HEK293 (cell line): ENCODE measurements around the gene OSBPL1A.

Experiments
- CTCF ChIA-PET: fragments of 350-600 bp; formaldehyde crosslinking; extraction: SDS; loops from one replicate; lab custom pipeline; 2021; ENCODE audit warnings: antibody characterized with exemption; lab: Yijun Ruan, JAX
- POLR2A ChIA-PET: fragments of 300-600 bp; formaldehyde crosslinking; extraction: SDS; loops from one replicate; lab custom pipeline; 2020; ENCODE audit warnings: antibody characterized with exemption, inconsistent platforms; lab: Yijun Ruan, JAX
- H3K27ac ChIP-seq: fragments of 200-500 bp; sonication (Bioruptor generic); 2 replicates; pipeline ENCODE4 v1.5.1; 2014; ENCODE audit warnings: low read depth, low read length, control low read depth, inconsistent platforms; ENCODE audit errors: extremely low read depth
- H3K36me3 ChIP-seq, 2 experiments: fragments of 200-500 bp in 1 of 2; sonication (Bioruptor generic) in 1 of 2; 1 replicate in 1 of 2; 2 replicates in 1 of 2; pipeline ENCODE4 v1.5.1; 2014 to 2017; ENCODE audit warnings: inconsistent platforms in 2 of 2, low read length in 2 of 2; ENCODE audit not compliant: control insufficient read depth in 2 of 2, insufficient read depth in 1 of 2
- H3K4me1 ChIP-seq: fragments of 200-500 bp; sonication (Bioruptor generic); 2 replicates; pipeline ENCODE4 v1.5.1; 2014; ENCODE audit warnings: mild to moderate bottlenecking, low read length, inconsistent platforms; ENCODE audit not compliant: control insufficient read depth, insufficient read depth
- H3K4me3 ChIP-seq: 2 replicates; pipeline ENCODE4 v1.5.1; 2011; ENCODE audit warnings: low read depth, mild to moderate bottlenecking, control low read depth, low read length, moderate library complexity
- H3K9me3 ChIP-seq: fragments of 200-500 bp; sonication (Bioruptor generic); 2 replicates; pipeline ENCODE4 v1.5.1; 2014; ENCODE audit warnings: low read depth, low read length, inconsistent platforms; ENCODE audit not compliant: control insufficient read depth, insufficient read depth
- BCL11B ChIP-seq: fragments of 450-650 bp; formaldehyde crosslinking; IDR thresholded peaks from 2 replicates; pipeline ENCODE4 v1.5.1; 2016; ENCODE audit warnings: low read depth, missing biosample characterization, missing genetic modification characterization
- CTCF ChIP-seq: fragments of 450-650 bp; formaldehyde crosslinking; IDR thresholded peaks from 2 replicates; pipeline ENCODE4 v1.5.1; 2016; ENCODE audit warnings: missing biosample characterization, missing genetic modification characterization
- GFI1B ChIP-seq: fragments of 450-650 bp; formaldehyde crosslinking; IDR thresholded peaks from 2 replicates; pipeline ENCODE4 v1.5.1; 2016; ENCODE audit warnings: missing biosample characterization, missing genetic modification characterization
- HOXA7 ChIP-seq: sonication (generic); formaldehyde crosslinking; IDR thresholded peaks from 2 replicates; pipeline ENCODE4 v1.8.1; 2022; ENCODE audit warnings: missing genetic modification reagents, borderline replicate concordance
- INSM2 ChIP-seq: fragments of 450-650 bp; formaldehyde crosslinking; IDR thresholded peaks from 2 replicates; pipeline ENCODE4 v1.5.1; 2016; ENCODE audit warnings: missing biosample characterization, missing genetic modification characterization
- SP7 ChIP-seq: fragments of 450-650 bp; formaldehyde crosslinking; IDR thresholded peaks from 2 replicates; pipeline ENCODE4 v1.5.1; 2016; ENCODE audit warnings: missing biosample characterization, missing genetic modification characterization
- TCF7L2 ChIP-seq: IDR thresholded peaks from 2 replicates; pipeline ENCODE4 v1.6.1; 2011; ENCODE audit warnings: low read depth, mild to moderate bottlenecking, inconsistent platforms, low read length, moderate library complexity, borderline replicate concordance
- ZBTB21 ChIP-seq: fragments of 450-650 bp; formaldehyde crosslinking; IDR thresholded peaks from 2 replicates; pipeline ENCODE4 v1.5.1; 2017; ENCODE audit warnings: missing biosample characterization, missing genetic modification characterization
- ZNF114 ChIP-seq: fragments of 450-650 bp; formaldehyde crosslinking; IDR thresholded peaks from 2 replicates; pipeline ENCODE4 v1.5.0; 2017; ENCODE audit warnings: missing biosample characterization, missing genetic modification characterization
- ZNF202 ChIP-seq: fragments of 450-650 bp; formaldehyde crosslinking; IDR thresholded peaks from 2 replicates; pipeline ENCODE4 v1.5.1; 2016; ENCODE audit warnings: missing biosample characterization, missing genetic modification characterization, borderline replicate concordance
- ZNF211 ChIP-seq: fragments of 450-650 bp; formaldehyde crosslinking; IDR thresholded peaks from 2 replicates; pipeline ENCODE4 v1.5.1; 2016; ENCODE audit warnings: low read depth, missing biosample characterization, missing genetic modification characterization
- ZNF248 ChIP-seq: fragments of 450-650 bp; formaldehyde crosslinking; IDR thresholded peaks from 2 replicates; pipeline ENCODE4 v1.5.1; 2017; ENCODE audit warnings: missing biosample characterization, missing genetic modification characterization
- ZNF280C ChIP-seq: fragments of 450-650 bp; formaldehyde crosslinking; IDR thresholded peaks from 2 replicates; pipeline ENCODE4 v1.5.1; 2016; ENCODE audit warnings: missing biosample characterization, missing genetic modification characterization
- ZNF416 ChIP-seq: fragments of 450-650 bp; formaldehyde crosslinking; IDR thresholded peaks from 2 replicates; pipeline ENCODE4 v1.5.1; 2016; ENCODE audit warnings: missing biosample characterization, missing genetic modification characterization
- ZNF544 ChIP-seq: fragments of 450-650 bp; formaldehyde crosslinking; IDR thresholded peaks from 2 replicates; pipeline ENCODE4 v1.5.0; 2017; ENCODE audit warnings: missing biosample characterization, missing genetic modification characterization
- ZNF580 ChIP-seq: fragments of 450-650 bp; formaldehyde crosslinking; IDR thresholded peaks from 2 replicates; pipeline ENCODE4 v1.5.1; 2016; ENCODE audit warnings: missing biosample characterization, missing genetic modification characterization
- ZNF596 ChIP-seq: fragments of 450-650 bp; IDR thresholded peaks from 2 replicates; pipeline ENCODE4 v1.5.0; 2018; ENCODE audit warnings: missing biosample characterization, mild to moderate bottlenecking, missing genetic modification characterization, moderate library complexity
- ZNF600 ChIP-seq: fragments of 450-650 bp; formaldehyde crosslinking; IDR thresholded peaks from 2 replicates; pipeline ENCODE4 v1.5.1; 2016; ENCODE audit warnings: missing biosample characterization, missing genetic modification characterization
- ZNF610 ChIP-seq: fragments of 450-650 bp; formaldehyde crosslinking; IDR thresholded peaks from 2 replicates; pipeline ENCODE4 v1.5.1; 2016; ENCODE audit warnings: missing biosample characterization, missing genetic modification characterization, borderline replicate concordance
- ZNF621 ChIP-seq: fragments of 450-650 bp; formaldehyde crosslinking; IDR thresholded peaks from 2 replicates; pipeline ENCODE4 v1.5.1; 2017; ENCODE audit warnings: missing biosample characterization, missing genetic modification characterization
- ZNF658 ChIP-seq: fragments of 450-650 bp; formaldehyde crosslinking; IDR thresholded peaks from 2 replicates; pipeline ENCODE4; 2016; ENCODE audit warnings: missing biosample characterization, missing genetic modification characterization
- ZNF701 ChIP-seq: fragments of 450-650 bp; formaldehyde crosslinking; IDR thresholded peaks from 2 replicates; pipeline ENCODE4 v1.5.1; 2016; ENCODE audit warnings: missing biosample characterization, missing genetic modification characterization
- ZNF76 ChIP-seq: fragments of 450-650 bp; formaldehyde crosslinking; IDR thresholded peaks from 2 replicates; pipeline ENCODE4; 2016; ENCODE audit warnings: low read depth, missing biosample characterization, missing genetic modification characterization, borderline replicate concordance
- ZXDB ChIP-seq: fragments of 450-650 bp; formaldehyde crosslinking; IDR thresholded peaks from 2 replicates; pipeline ENCODE4 v1.5.1; 2016; ENCODE audit warnings: missing biosample characterization, missing genetic modification characterization

OSBPL1A gene

GRCh38 chr18:24267878-24268277, 129.7 kb downstream of the OSBPL1A start:
- Histone ChIP-seq H3K4me3 (no peak overlapping the region), H3K9me3 (no peaks in the 10 kb centered on the region), H3K27ac (no peak overlapping the region), H3K4me1 (peaks cover 14% of the 10 kb centered on the region), H3K36me3 (no peaks in the 10 kb centered on the region)
- TF ChIP-seq ZXDB (tag by site-specific recombination) (no peak), ZNF596 (tag by site-specific recombination) (no peak), CTCF (tag by site-specific recombination) (no peak), ZNF416 (tag by site-specific recombination) (no peak), TCF7L2 (no peak), ZNF658 (tag by site-specific recombination) (no peak), ZNF114 (no peak), ZNF610 (tag by site-specific recombination) (no peak), ZNF621 (tag by site-specific recombination) (no peak), SP7 (tag by site-specific recombination) (no peak), ZBTB21 (tag by site-specific recombination) (no peak), ZNF701 (tag by site-specific recombination) (no peak), ZNF600 (tag by site-specific recombination) (no peak), HOXA7 (CRISPR knock-in tag) (no peak), ZNF280C (no peak), ZNF211 (tag by site-specific recombination) (no peak), ZNF248 (no peak), ZNF544 (tag by site-specific recombination) (no peak), ZNF580 (tag by site-specific recombination) (no peak), ZNF76 (tag by site-specific recombination) (no peak)
- ChIA-PET POLR2A (interaction anchor here (0.7 kb wide), 1 partner anchor 8 kb away, joined by 4 read pairs; no protein-coding TSS in a partner anchor), CTCF (no interaction called here)

- Histone ChIP-seq H3K4me3 (no peak overlapping the region), H3K9me3 (no peaks in the 10 kb centered on the region), H3K4me1 (peaks cover 15% of the 10 kb centered on the region), H3K27ac (no peak overlapping the region), H3K36me3 (no peaks in the 10 kb centered on the region)
- TF ChIP-seq GFI1B (tag by site-specific recombination): no peak
- TF ChIP-seq ZNF202 (tag by site-specific recombination): no peak
- no peak for TF ChIP-seq ZNF544 (tag by site-specific recombination)
- TF ChIP-seq BCL11B (tag by site-specific recombination): no peak
- TF ChIP-seq INSM2 (tag by site-specific recombination): no peak
- ChIA-PET CTCF (no interaction called here), POLR2A (interaction anchor here (0.9 kb wide), 1 partner anchor 77 kb away, joined by 5 read pairs; no protein-coding TSS in a partner anchor)
These were observed 131.5 kb downstream of the OSBPL1A start for GRCh38 chr18:24266131-24266530.
